GM08714 (cell line): Measurements from ENCODE around the gene STK32C.
A peak's percentile ranks its signal among the peaks of the same experiment; 100 is the strongest.
"Not testable (repeated sequence)": the region's sequence is repeated elsewhere in the genome, so short reads cannot be mapped to it uniquely, and the experiment has no call there.

Experiments
- H3K4me3 ChIP-seq: fragments of 200-500 bp; sonication (Bioruptor generic); 2 replicates; pipeline ENCODE4 v1.5.1; 2014; ENCODE audit warnings: mild to moderate bottlenecking, low read length, inconsistent platforms
- ZNF274 ChIP-seq: IDR thresholded peaks from 2 replicates; pipeline ENCODE4 v1.6.1; 2012; ENCODE audit warnings: mild to moderate bottlenecking, low read depth, low read length

Gene STK32C

GRCh38 chr10:132316133-132316532, 8.4 kb upstream of the STK32C start:
- no peak for TF ChIP-seq ZNF274
- no peak overlapping the region for H3K4me3 ChIP-seq

DNA sequence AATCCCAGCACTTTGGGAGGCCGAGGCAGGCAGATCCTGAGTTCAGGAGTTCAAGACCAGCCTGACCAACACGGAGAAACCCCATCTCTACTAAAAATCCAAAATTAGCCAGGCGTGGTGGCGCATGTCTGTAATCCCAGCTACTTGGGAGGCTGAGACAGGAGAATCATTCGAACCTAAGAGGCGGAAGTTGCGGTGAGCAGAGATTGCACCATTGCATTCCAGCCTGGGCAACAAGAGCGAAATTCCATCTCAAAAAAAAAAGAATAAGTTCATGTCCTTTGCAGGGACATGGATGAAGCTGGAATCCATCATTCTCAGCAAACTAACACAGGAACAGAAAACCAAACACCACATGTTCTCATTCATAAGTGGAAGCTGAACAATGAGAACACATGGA, 7.1 kb upstream of the STK32C start:
- H3K4me3 ChIP-seq = not testable (repeated sequence)

- no peak overlapping the region for H3K4me3 ChIP-seq
- no peak for TF ChIP-seq ZNF274
Measured at GRCh38 chr10:132314336-132314735, 6.6 kb upstream of the STK32C start.

GRCh38 chr10:132313865-132314264, 6.1 kb upstream of the STK32C start:
- no peak for TF ChIP-seq ZNF274
- no peak overlapping the region for H3K4me3 ChIP-seq

DNA sequence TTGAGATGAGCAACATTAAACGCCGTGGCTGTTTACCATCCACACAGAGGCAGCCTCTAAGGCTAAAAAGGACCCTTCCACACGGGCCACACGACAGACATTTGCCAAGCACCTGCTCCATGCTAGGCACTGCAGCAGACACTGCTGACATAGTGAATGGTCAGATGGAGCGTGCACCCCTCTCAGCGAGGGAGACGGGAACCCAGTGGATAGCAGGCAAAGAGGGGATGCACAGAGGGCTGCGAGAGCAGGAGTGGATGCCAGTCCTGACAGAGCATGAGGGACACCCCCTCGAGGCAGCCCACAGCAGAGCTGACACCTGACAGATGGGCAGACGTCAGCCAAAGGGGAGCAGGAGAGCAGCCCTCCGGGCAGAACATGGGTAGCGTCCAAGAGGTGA, 5.6 kb upstream of the STK32C start:
- H3K4me3 ChIP-seq = no peak overlapping the region
- no peak for TF ChIP-seq ZNF274

GRCh38 chr10:132311338-132311939, 3.7 kb upstream of the STK32C start:
- no peak for TF ChIP-seq ZNF274
- H3K4me3 ChIP-seq = no peak overlapping the region

- no peak overlapping the region for H3K4me3 ChIP-seq
- TF ChIP-seq ZNF274 = no peak
Measured at GRCh38 chr10:132310701-132311337, 3.1 kb upstream of the STK32C start.

GRCh38 chr10:132309879-132310591, 2.3 kb upstream of the STK32C start:
- no peak for TF ChIP-seq ZNF274
- H3K4me3 ChIP-seq = no peak overlapping the region

- no peak overlapping the region for H3K4me3 ChIP-seq
- TF ChIP-seq ZNF274 = no peak
Measured at GRCh38 chr10:132309471-132309865, 1.7 kb upstream of the STK32C start.

DNA sequence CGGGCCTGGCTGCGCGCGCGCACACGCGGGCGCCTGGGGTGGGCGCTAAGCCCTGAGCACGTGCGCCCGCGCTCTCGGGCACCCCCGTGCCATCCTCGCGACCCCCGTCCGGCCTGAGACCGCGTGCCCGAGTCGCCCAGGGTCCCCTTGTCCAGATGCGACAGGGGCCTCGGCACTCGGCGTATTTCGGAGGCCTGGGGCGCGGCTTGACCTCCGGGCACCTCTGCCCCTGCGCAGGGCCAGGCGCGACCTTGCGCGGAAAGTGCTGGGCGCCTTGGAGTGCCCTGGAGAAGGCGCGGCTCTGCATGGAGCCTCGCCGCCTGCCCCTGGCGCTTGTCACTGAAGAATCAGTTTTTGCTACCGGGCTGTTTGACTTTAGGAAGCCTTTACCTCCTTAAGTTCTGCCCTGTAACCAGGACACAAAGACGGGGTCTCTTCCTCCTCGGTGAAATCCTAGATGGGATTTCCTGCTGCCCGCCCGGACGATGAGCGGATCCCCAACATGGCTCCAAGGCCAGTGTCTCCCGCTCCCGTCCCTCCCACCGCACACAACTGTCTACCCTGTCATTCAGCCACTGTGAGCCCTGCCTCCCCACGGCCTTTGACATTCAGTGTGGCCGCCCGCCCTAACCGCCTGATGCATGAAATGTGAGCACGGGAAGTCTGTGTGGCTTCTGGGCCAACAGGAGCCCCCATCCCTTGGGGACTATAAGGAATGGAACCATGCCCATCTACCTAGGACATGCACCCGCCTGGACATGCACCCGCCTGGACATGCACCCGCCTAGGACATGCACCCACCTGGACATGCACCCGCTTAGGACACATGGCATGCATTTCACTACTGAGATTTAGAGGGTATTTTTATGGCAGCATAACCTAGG, 1.1 kb upstream of the STK32C start:
- no peak for TF ChIP-seq ZNF274
- H3K4me3 ChIP-seq = peak overlapping the region; percentile 59; the same call in 1 of the 2 replicates

DNA sequence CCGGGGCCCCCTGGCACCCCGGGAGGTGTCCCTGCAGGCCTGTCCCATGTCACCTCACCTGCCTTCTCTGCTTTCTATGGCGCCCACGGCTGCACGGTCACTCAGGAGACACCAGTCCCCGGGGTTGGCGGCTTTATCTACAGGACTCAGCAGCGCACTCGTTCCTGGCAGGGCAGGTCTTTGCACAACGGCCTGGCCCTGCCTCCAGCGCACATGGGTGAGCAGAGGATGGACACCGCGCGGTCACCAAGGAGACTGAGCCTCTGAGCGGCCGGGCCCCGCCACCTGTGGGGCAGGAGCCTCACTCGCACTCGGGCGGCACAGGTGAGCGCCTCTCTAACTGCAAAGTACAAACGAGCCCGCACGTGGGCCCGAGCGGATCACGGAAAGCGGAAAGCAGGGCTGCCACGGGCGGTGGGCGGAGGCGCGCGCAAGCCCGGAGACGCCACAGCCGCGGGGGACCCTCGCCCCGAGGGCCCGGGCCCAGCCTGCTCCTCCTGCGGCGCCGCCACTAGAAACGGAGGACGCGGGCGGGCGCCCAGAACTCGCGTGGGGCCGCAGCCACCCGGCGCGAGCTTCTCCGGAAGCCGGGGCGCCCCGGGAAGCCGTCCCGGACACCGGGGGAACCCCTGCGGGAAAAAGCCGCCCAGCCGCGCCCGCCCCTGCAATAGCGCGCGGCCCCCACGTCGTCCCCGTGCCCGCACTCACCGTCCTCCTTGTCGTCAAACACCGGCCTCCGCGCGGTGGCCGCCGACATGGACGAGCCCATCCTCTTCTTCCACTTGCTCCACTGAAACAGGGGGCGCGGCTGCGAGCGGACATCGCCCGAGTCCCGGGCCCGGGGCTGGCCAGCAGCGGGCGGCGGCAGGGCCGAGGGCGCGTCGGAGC, 642 bp downstream of the STK32C start:
- TF ChIP-seq ZNF274 = no peak
- peak overlapping the region; percentile 59; the same call in 1 of the 2 replicates for H3K4me3 ChIP-seq

- TF ChIP-seq ZNF274 = no peak
Measured at GRCh38 chr10:132306343-132306685, 1.4 kb downstream of the STK32C start.

GRCh38 chr10:132305654-132306342, 2.0 kb downstream of the STK32C start:
- no peak overlapping the region for H3K4me3 ChIP-seq
- TF ChIP-seq ZNF274 = no peak

More at GRCh38 chr10:132306343-132306685, 1.4 kb downstream of the STK32C start:
- H3K4me3 ChIP-seq = no peak overlapping the region
